Mesodermal cell (in vitro differentiated cells): ENCODE results near the gene CHID1.

Experiments
- H3K27ac ChIP-seq: 2 replicates; pipeline ENCODE4 v1.7.0; 2013; ENCODE audit warnings: mild to moderate bottlenecking, low read depth, low read length, moderate library complexity; ENCODE audit not compliant: severe bottlenecking
- H3K36me3 ChIP-seq: 2 replicates; pipeline ENCODE4 v1.7.1; 2013; ENCODE audit warnings: mild to moderate bottlenecking, low read length, moderate library complexity; ENCODE audit not compliant: control insufficient read depth, insufficient read depth
- H3K4me1 ChIP-seq: one replicate; pipeline ENCODE4 v1.7.1; 2013; ENCODE audit warnings: mild to moderate bottlenecking, low read length; ENCODE audit not compliant: insufficient read depth, control insufficient read depth, poor library complexity, severe bottlenecking
- H3K4me3 ChIP-seq: 2 replicates; pipeline ENCODE4 v1.7.0; 2013; ENCODE audit warnings: low read length, control low read depth, mild to moderate bottlenecking; ENCODE audit not compliant: insufficient read depth, poor library complexity, severe bottlenecking; ENCODE audit errors: extremely low read depth
- H3K9me3 ChIP-seq: 2 replicates; pipeline ENCODE4 v1.7.1; 2013; ENCODE audit warnings: mild to moderate bottlenecking, low read length, moderate library complexity; ENCODE audit not compliant: control insufficient read depth
- WGBS, 2 experiments: methylation state at CpG; one replicate each; pipeline ENCODE4 v1.1.5; 2013; ENCODE audit warnings: missing lambda C conversion rate in 2 of 2; ENCODE audit not compliant: insufficient coverage in 2 of 2; 5-methylcytosine and 5-hydroxymethylcytosine counted together

The CHID1 gene

DNA sequence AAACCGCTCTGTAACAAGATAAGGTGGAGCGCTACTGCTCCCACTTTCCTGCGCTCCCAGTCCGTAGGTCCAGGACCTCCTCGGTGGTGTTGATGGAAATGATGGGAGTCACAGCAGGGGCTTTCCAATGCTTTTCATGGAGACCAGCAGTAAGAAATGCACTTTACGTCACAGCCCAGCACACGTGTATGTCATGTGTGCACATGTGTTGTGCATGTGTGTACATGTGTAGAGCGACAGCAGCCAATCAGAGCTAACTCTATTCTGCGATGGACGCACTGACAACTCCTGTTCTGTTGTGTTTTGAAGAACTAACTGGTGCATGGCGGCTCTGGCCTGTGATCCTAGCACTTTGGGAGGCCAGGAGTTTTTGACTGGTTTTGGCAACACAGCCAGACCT, 1.2 kb downstream of the CHID1 start:
- Histone ChIP-seq H3K4me3 (peak overlapping the region; percentile 97), H3K27ac (no peak overlapping the region), H3K36me3 (peaks cover 26% of the 10 kb centered on the region), H3K4me1 (peaks cover 8% of the 10 kb centered on the region), H3K9me3 (no peaks in the 10 kb centered on the region)
- WGBS, 2 experiments = 91 to 94% methylated on average over 8 to 11 of the region's 11 CpGs

DNA sequence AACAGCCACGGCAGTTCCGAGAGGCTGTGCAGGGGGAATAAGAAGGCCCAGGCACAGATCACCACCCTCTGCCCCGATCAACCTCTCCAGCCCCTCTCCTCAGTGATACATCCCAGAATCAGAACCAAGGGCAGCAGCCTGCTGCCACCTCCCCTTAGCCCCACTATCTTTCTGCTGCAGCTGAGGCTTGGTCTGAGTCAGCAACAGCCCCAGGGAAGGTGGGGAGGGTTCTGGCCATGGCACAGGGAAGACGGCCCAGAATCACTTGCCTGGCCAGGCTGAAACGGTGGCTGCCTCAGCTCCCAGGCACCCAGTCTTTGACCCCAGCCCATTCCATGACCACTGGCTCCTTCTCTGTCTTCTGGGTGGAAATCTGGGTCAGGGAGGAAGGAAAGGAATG, 2.3 kb downstream of the CHID1 start:
- H3K4me3 ChIP-seq = no peak overlapping the region
- peaks cover 36% of the 10 kb centered on the region for H3K36me3 ChIP-seq
- H3K4me1 ChIP-seq = peaks cover 8% of the 10 kb centered on the region
- WGBS, 2 experiments = 90 to 98% methylated on average over 4 to 5 of the region's 5 CpGs
- no peaks in the 10 kb centered on the region for H3K9me3 ChIP-seq
- H3K27ac ChIP-seq = no peak overlapping the region

DNA sequence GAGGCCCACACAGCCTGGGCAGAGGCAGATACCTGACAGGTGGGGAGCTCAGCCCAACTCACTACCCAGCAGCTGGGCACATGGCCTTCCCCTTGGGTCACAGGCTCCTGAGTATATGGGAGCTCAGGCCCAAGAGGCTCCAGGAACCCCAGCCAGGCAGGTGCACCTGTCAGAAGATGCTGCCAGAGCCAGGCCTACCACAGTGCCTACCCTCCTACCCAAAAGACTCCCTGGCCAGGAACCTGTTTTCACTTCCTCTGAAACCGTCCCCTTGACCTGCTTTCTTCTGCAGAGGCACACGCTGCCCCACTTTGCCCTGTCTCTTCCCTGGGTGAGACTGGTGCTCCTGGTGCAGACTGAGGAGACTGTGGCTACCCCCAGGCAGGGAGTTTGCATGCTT, 2.9 kb downstream of the CHID1 start:
- Histone ChIP-seq H3K27ac (no peak overlapping the region), H3K36me3 (peaks cover 40% of the 10 kb centered on the region), H3K4me3 (no peak overlapping the region), H3K9me3 (no peaks in the 10 kb centered on the region), H3K4me1 (peaks cover 8% of the 10 kb centered on the region)
- WGBS, 2 experiments = 85 to 100% methylated on average over 2 of the region's 2 CpGs

DNA sequence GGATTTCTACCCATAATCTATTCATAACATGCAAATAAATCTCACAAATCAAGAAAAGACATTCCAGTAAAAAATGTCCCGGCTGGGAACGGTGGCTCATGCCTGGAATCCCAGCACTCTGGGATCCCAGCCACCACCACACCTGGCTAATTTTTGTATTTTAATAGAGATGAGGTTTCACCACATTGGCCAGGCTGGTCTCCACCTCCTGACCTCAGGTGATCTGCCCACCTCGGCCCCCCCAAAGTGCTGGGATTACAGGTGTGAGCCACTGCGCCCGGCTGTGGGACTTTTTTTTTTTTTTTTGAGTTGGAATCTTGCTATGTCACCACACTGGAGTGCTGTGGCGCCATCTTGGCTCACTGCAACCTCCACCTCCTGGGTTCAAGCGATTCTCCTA, 4.7 kb downstream of the CHID1 start:
- H3K9me3 ChIP-seq = no peaks in the 10 kb centered on the region
- H3K4me1 ChIP-seq = peaks cover 5% of the 10 kb centered on the region
- WGBS, 2 experiments = 100% methylated on average over 3 of the region's 7 CpGs
- H3K27ac ChIP-seq = no peak overlapping the region
- no peak overlapping the region for H3K4me3 ChIP-seq
- H3K36me3 ChIP-seq = peaks cover 47% of the 10 kb centered on the region

DNA sequence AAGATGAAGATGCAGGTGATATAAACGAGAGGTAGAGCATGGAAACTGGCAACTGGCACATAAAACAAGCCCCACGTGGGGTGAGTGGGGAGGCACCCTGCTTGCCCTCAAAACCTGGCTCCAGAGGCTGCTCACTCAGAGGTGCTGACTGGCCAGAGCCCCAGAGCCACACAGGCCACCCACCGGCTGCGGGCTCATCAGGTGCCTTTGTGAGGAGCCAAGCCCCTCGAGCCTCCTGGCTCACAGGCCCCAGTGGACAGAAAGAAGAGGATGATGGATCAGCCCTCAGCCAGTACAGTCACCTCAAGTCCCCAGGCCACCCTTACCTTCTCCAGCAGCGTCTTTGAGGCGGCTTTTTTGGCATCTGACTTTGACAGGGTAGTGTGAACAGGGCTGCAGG, 6.2 kb downstream of the CHID1 start:
- H3K27ac ChIP-seq = no peak overlapping the region
- H3K4me1 ChIP-seq = peaks cover 2% of the 10 kb centered on the region
- no peaks in the 10 kb centered on the region for H3K9me3 ChIP-seq
- H3K36me3 ChIP-seq = peaks cover 62% of the 10 kb centered on the region
- H3K4me3 ChIP-seq = no peak overlapping the region
- 100% methylated on average over 4 to 5 of the region's 7 CpGs for WGBS, 2 experiments

DNA sequence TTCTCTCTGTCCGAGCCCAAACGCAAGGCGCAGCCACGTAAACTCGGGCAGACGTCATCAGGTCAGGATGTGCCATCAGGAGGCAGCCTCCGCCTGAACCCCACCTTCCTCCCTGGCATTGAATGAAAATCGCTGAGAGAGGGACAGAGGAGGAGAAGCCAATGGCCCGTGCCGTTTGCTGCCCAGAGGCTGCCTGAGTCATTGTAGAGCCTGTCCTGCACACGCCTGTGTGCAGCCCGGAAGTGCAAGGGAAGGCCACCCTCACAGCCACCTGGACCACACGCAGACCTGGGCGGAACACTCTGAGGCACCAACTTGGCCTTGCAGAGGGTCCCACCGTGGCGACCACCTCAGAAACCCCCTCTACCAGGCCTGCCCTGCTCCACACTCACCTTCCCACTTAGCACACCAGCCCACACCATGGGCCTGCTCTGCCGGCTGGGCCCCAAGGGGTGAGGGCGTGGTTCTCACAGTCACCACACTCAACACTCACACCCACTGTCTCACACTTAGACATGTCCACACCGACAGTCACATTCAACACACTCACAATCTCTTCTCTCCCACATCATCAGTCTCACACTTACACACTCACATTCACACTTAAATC, 9.1 kb downstream of the CHID1 start:
- 95% methylated on average over 17 to 19 of the region's 19 CpGs for WGBS, 2 experiments
- Histone ChIP-seq H3K36me3 (peaks cover 61% of the 10 kb centered on the region), H3K4me1 (peaks cover 3% of the 10 kb centered on the region), H3K27ac (no peak overlapping the region), H3K4me3 (no peak overlapping the region), H3K9me3 (no peaks in the 10 kb centered on the region)

DNA sequence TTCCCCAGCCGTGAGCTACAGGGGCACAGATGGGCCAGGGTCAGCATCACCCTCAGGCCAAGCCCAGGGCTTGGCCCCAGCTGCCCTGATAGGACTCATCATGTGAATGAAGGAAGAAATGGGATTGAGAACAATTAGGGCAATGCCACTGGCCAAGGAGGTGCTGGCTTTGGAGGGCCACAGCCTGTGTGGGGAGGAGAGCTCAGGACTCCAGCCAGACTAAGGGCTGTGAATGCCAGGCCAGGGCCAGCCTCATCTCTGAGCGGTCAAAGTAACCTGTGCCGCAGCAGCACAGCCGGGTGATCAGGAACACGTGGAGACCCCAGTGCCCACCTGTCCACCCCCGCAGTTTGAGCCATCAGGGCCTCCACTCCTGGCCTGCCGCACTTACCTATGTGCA, 10.1 kb downstream of the CHID1 start:
- Histone ChIP-seq H3K9me3 (no peaks in the 10 kb centered on the region), H3K36me3 (peaks cover 54% of the 10 kb centered on the region), H3K27ac (no peak overlapping the region), H3K4me3 (no peak overlapping the region), H3K4me1 (peaks cover 3% of the 10 kb centered on the region)
- 94 to 95% methylated on average over 6 of the region's 7 CpGs for WGBS, 2 experiments

DNA sequence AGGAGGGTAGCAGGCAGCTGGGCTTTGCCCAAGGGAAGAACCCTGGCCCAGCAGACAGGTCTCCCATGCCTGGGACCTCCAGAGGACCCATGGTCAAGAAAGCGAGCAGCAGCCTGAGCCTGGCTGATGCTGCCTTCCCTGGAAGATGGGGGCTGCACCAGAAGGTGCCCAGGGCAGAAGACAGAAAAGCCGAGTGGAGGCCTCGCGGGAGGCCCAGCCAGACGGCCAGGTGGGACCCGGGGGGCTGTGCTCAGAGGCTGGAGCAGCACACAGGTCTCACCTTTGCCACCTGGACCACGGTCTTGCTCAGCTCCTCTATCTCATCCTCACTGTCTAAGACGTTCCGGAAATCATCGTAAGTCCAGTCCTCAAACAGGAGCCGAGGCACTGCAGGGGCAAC, 10.9 kb downstream of the CHID1 start:
- WGBS, 2 experiments = 92 to 95% methylated on average over 11 of the region's 11 CpGs
- no peak overlapping the region for H3K27ac ChIP-seq
- H3K9me3 ChIP-seq = no peaks in the 10 kb centered on the region
- peaks cover 3% of the 10 kb centered on the region for H3K4me1 ChIP-seq
- H3K36me3 ChIP-seq = peaks cover 49% of the 10 kb centered on the region
- H3K4me3 ChIP-seq = no peak overlapping the region

DNA sequence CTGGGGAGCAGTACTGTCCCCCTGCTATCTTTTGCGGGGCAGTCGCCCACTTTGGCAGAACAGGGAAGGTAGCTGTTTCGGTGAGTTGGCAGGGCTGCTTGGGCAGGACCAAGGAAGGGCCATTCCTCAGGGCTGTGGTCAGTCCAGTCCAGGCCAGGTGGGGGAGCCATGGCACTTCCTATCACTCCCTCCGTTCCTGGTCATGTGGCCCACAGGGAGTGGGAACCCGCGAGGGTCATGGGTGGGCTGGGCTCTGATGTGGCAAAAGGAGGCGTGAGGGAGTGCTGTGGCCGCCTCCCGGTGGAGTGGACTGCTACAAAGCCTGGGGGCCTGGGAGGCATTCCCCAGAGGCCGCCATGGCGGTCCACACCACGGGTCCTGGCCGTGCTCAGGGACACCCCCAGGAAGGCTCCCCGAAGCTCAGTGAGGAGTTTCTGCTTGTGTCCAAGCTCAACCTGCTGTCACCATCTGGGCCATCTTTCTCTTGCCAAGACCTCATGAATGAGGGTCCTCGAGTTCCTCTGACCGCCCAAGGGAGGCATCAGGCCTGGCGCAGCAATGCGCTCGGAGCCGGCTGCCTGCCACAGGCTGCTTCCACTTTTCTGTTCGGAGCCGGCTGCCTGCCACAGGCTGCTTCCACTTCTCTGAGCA, 11.9 kb downstream of the CHID1 start:
- Histone ChIP-seq H3K4me1 (peaks cover 3% of the 10 kb centered on the region), H3K36me3 (peaks cover 41% of the 10 kb centered on the region), H3K4me3 (no peak overlapping the region), H3K9me3 (no peaks in the 10 kb centered on the region), H3K27ac (no peak overlapping the region)
- WGBS, 2 experiments = 92 to 94% methylated on average over 16 to 22 of the region's 22 CpGs

DNA sequence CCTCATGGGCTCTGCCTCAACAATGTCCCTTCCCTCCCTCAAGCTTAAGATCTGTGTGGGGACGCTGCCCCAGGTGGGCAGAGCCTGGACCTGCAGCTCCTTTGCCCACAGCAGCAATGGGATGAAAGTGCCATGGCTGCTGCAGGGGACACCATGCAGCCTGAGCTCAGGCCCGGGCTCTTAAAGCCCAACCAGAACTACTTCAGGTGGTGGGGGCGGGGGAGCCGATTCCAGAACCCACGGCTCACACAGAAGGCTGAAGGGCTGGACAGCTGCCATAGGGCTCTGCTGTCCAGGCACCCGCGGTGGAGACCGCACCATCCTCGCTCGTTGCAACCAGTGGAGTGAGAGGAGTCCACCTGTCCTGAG, 12.5 kb downstream of the CHID1 start:
- WGBS, 2 experiments = 80 to 87% methylated on average over 10 of the region's 10 CpGs
- H3K4me1 ChIP-seq = peaks cover 3% of the 10 kb centered on the region
- no peak overlapping the region for H3K4me3 ChIP-seq
- no peak overlapping the region for H3K27ac ChIP-seq
- H3K9me3 ChIP-seq = no peaks in the 10 kb centered on the region
- H3K36me3 ChIP-seq = peaks cover 37% of the 10 kb centered on the region
